ENCODE results near the gene NR6A1.

GRCh38 chr9:124818431-124819281, 47.5 kb upstream of the NR6A1 start:
- no peak for TF ChIP-seq CTCF (IDR thresholded peaks at IDR 0.05)
- no peak for TF ChIP-seq EZH2 (IDR thresholded peaks at IDR 0.05)

Measured in neural progenitor cell (in vitro differentiated cells).